GM12874 (cell line): ENCODE results near the gene TCFL5.

Source experiments
- CTCF ChIP-seq: IDR thresholded peaks from 2 replicates; pipeline ENCODE4 v1.5.1; 2011; ENCODE audit warnings: low read depth, mild to moderate bottlenecking, control low read depth, low read length, moderate library complexity; ENCODE audit not compliant: insufficient read depth

Gene TCFL5

GRCh38 chr20:62813588-62813987 is 48.0 kb downstream of the TCFL5 start:
- no peak for TF ChIP-seq CTCF

GRCh38 chr20:62812907-62813200 is 48.8 kb downstream of the TCFL5 start:
- no peak for TF ChIP-seq CTCF

GRCh38 chr20:62812181-62812906 is 49.3 kb downstream of the TCFL5 start:
- TF ChIP-seq CTCF = no peak

- no peak for TF ChIP-seq CTCF
Measured at GRCh38 chr20:62811720-62812119, 49.9 kb downstream of the TCFL5 start.

GRCh38 chr20:62811320-62811719 is 50.3 kb downstream of the TCFL5 start:
- no peak for TF ChIP-seq CTCF

GRCh38 chr20:62809530-62810428 is 51.8 kb downstream of the TCFL5 start:
- no peak for TF ChIP-seq CTCF

- peak; percentile 91 for TF ChIP-seq CTCF
Measured at GRCh38 chr20:62808211-62808865, 53.3 kb downstream of the TCFL5 start.
